ENCODE measurements around the gene ARID4B. TPM values are rescaled to one million over a fixed set of nuclear protein-coding genes. Genes with fewer than 3 reads are reported as not detected.

ARID4B gene
- total RNA-seq, 1 experiment from 2014 or later: 34.0 TPM

GRCh38 chr1:235328271-235329138 lies 526 bp upstream of the ARID4B start, which contains the start of gene GGPS1:
Gene GGPS1, plus strand, starts transcription at chr1:235328570. Its CDS starts 6,695 bp downstream, at chr1:235335265.
- Mint-ChIP-seq H3K4me3 (no peak within 1 kb of the TSS), H3K27me3 (ENCODE audit: low read depth) (no peaks in the 10 kb centered on the region), H3K36me3 (ENCODE audit: insufficient read depth in 1 of 3, low read depth in 3 of 3) (peaks cover 8 to 25% (median 14%) of the 10 kb centered on the region in 3 experiments), H3K9me3 (no peaks in the 10 kb centered on the region), H3K4me1 (peaks cover 20 to 35% of the 10 kb centered on the region in 2 experiments), H3K27ac (peak within 1 kb of the TSS; percentile 76 to 93 (median 82); a peak in 3 of 7 replicates)
- peak within 1 kb of the TSS; percentile 98 for H3K14ac ChIP-seq (ENCODE audit: insufficient read depth, low read length)
- peak within 1 kb of the TSS; percentile 90 for H3K27ac ChIP-seq (ENCODE audit: insufficient read length, low read depth, low read length)
- no peak within 1 kb of the TSS for H2AK5ac ChIP-seq (ENCODE audit: insufficient read length, low read length)
- H3K27me3 ChIP-seq (ENCODE audit: insufficient read depth, low read length): no peaks in the 10 kb centered on the region
- peak; percentile 22; the same call in 1 of the 3 replicates for TF ChIP-seq CTCF (conservative IDR thresholded peaks at IDR 0.05)
- H3K4me2 ChIP-seq (ENCODE audit: insufficient read depth, insufficient read length, low read length): peak within 1 kb of the TSS; percentile 87
- peak; percentile 98 for DNase-seq
- H3K9me3 ChIP-seq (ENCODE audit: control insufficient read depth, low read depth, low read length): no peaks in the 10 kb centered on the region
- H3K79me1 ChIP-seq (ENCODE audit: insufficient read depth, low read depth, low read length, poor library complexity, severe bottlenecking): peaks cover 3% of the 10 kb centered on the region
- peaks cover 38% of the 10 kb centered on the region; the same call in 1 of the 2 replicates for H3K79me2 ChIP-seq (ENCODE audit: insufficient read depth, low read length)
- H4K91ac ChIP-seq (ENCODE audit: insufficient read length, low read depth, low read length): peak within 1 kb of the TSS; percentile 76
- no peak within 1 kb of the TSS for H3K23ac ChIP-seq (ENCODE audit: insufficient read length, low read depth, low read length)
- H3K9ac ChIP-seq (ENCODE audit: extremely low read depth, insufficient read length, low read length): peak within 1 kb of the TSS; percentile 96
- WGBS (ENCODE audit: extremely low coverage, insufficient read length, low lambda C conversion rate): no CpG with 5 or more reads among the region's 54 CpGs
- no peak within 1 kb of the TSS for H2AFZ ChIP-seq (ENCODE audit: low read length)
- no peak within 1 kb of the TSS for H2BK15ac ChIP-seq (ENCODE audit: low read depth, low read length)
- no peak within 1 kb of the TSS; the same call in 1 of the 2 replicates for H3K4ac ChIP-seq (ENCODE audit: low read depth, low read length)
- no peak within 1 kb of the TSS for H2BK20ac ChIP-seq (ENCODE audit: low read depth, low read length, poor library complexity, severe bottlenecking)
- peak within 1 kb of the TSS; percentile 72 for H4K8ac ChIP-seq (replicated peaks; ENCODE audit: insufficient read length, low read depth, low read length)
- H2BK12ac ChIP-seq (ENCODE audit: insufficient read length, low read depth, low read length): no peak within 1 kb of the TSS
- H3T11ph ChIP-seq (ENCODE audit: low read length): no peak within 1 kb of the TSS
- peak within 1 kb of the TSS; percentile 68 for H3K56ac ChIP-seq (ENCODE audit: insufficient read length, low read depth, low read length)
- no peak within 1 kb of the TSS for H2BK120ac ChIP-seq (ENCODE audit: low read depth, low read length, poor library complexity, severe bottlenecking)
- no peaks in the 10 kb centered on the region for H4K20me1 ChIP-seq (ENCODE audit: control insufficient read depth, insufficient read depth, insufficient read length)
- H2BK5ac ChIP-seq (ENCODE audit: insufficient read length, low read length): peak within 1 kb of the TSS; percentile 43
- H3K4me1 ChIP-seq (ENCODE audit: insufficient read depth, low read length): no peaks in the 10 kb centered on the region
- H3K23me2 ChIP-seq (ENCODE audit: insufficient read length, low read depth, low read length, poor library complexity, severe bottlenecking): peaks cover 10% of the 10 kb centered on the region
- peak within 1 kb of the TSS; percentile 98 for H3K18ac ChIP-seq (ENCODE audit: insufficient read length, low read depth, low read length)
- H4K5ac ChIP-seq (ENCODE audit: insufficient read length, low read depth, low read length): peak within 1 kb of the TSS; percentile 74

All from H9 (cell line).